T-cell (primary cell): ENCODE data around the gene PTPRM. TPM values are rescaled to one million over a fixed set of nuclear protein-coding genes. Genes with fewer than 3 reads are reported as not detected.

Experiments
- ATAC-seq, 4 experiments: fragments of 200-7000 bp in 3 of 4; fragments of 150-1000 bp in 1 of 4; cut with Tn5 transposase; replicated peaks in 1 of 4; 1 replicate in 3 of 4; 2 replicates in 1 of 4; pipeline ENCODE4 v1.10.0; 2021; ENCODE audit warnings: moderate library complexity in 3 of 4, mild to moderate bottlenecking in 2 of 4, moderate number of reproducible peaks in 1 of 4
- CTCF ChIA-PET, 2 donors: fragments of 300-600 bp; sonication (Branson Sonifier 250); formaldehyde crosslinking; loops; one replicate each; lab custom pipeline; 2022; ENCODE audit warnings: antibody characterized with exemption in 2 of 2; lab: Charles Lee
- POLR2A ChIA-PET, 2 donors: fragments of 300-600 bp; sonication (Branson Sonifier 250); formaldehyde crosslinking; loops; one replicate each; lab custom pipeline; 2022; ENCODE audit warnings: antibody characterized with exemption in 2 of 2; lab: Charles Lee
- DNase-seq, 35 experiments: peaks; one replicate each; pipeline versions ENCODE4 v3.0.0 to v3.0.0-alpha.2; 2013 to 2023
- H3K27ac ChIP-seq: one replicate; pipeline ENCODE4 v1.5.1; 2013; ENCODE audit warnings: low read length
- H3K27me3 ChIP-seq, 2 experiments: replicated peaks in 1 of 2; 1 replicate in 1 of 2; 2 replicates in 1 of 2; pipeline versions ENCODE4 v1.6.1 to v1.7.0; 2013; ENCODE audit warnings: low read length in 1 of 2, mixed read lengths in 1 of 2; ENCODE audit not compliant: control insufficient read depth in 2 of 2, insufficient read depth in 2 of 2; ENCODE audit errors: extremely low read depth in 1 of 2
- H3K36me3 ChIP-seq, 2 donors: 1 replicate in 1 of 2; 2 replicates in 1 of 2; pipeline versions ENCODE4 v1.6.1 to v1.7.0; 2013; ENCODE audit warnings: low read length in 1 of 2; ENCODE audit not compliant: control insufficient read depth in 2 of 2, insufficient read depth in 1 of 2; ENCODE audit errors: extremely low read depth in 1 of 2
- H3K4me1 ChIP-seq, 2 experiments: 1 replicate in 1 of 2; 2 replicates in 1 of 2; pipeline versions ENCODE4 v1.6.1 to v1.7.0; 2013; ENCODE audit warnings: low read length in 2 of 2, mixed read lengths in 1 of 2; ENCODE audit not compliant: insufficient read depth in 2 of 2, control insufficient read depth in 1 of 2; ENCODE audit errors: extremely low read depth in 1 of 2
- H3K4me3 ChIP-seq, 2 donors: 1 replicate in 1 of 2; 2 replicates in 1 of 2; pipeline versions ENCODE4 v1.5.1 to v1.7.0; 2013; ENCODE audit warnings: mild to moderate bottlenecking in 2 of 2, low read length in 1 of 2, moderate library complexity in 1 of 2; ENCODE audit not compliant: control insufficient read depth in 1 of 2; ENCODE audit errors: extremely low read depth in 1 of 2
- H3K9me3 ChIP-seq: 2 replicates; pipeline ENCODE4 v1.7.0; 2013
- H3K27ac Mint-ChIP-seq, 2 donors: one replicate each; pipeline ENCODE4 v1.8.0; 2020 to 2021; ENCODE audit warnings: mild to moderate bottlenecking in 2 of 2, mixed read lengths in 2 of 2
- H3K27me3 Mint-ChIP-seq, 2 donors: one replicate each; pipeline ENCODE4 v1.8.0; 2021 to 2022; ENCODE audit warnings: mixed read lengths in 2 of 2
- H3K36me3 Mint-ChIP-seq: one replicate; pipeline ENCODE4 v1.8.0; 2021; ENCODE audit warnings: mixed read lengths
- H3K4me1 Mint-ChIP-seq, 3 donors: one replicate each; pipeline ENCODE4 v1.8.0; 2020 to 2022; ENCODE audit warnings: mixed read lengths in 3 of 3, mild to moderate bottlenecking in 1 of 3
- H3K4me3 Mint-ChIP-seq, 3 donors: one replicate each; pipeline ENCODE4 v1.8.0; 2020 to 2022; ENCODE audit warnings: mild to moderate bottlenecking in 3 of 3, mixed read lengths in 3 of 3, moderate library complexity in 3 of 3
- H3K9me3 Mint-ChIP-seq, 3 donors: one replicate each; pipeline ENCODE4 v1.8.0; 2020 to 2022; ENCODE audit warnings: mixed read lengths in 3 of 3
- WGBS: methylation state at CpG from one replicate; pipeline ENCODE4 v1.1.5; 2013; ENCODE audit warnings: missing lambda C conversion rate; ENCODE audit not compliant: insufficient coverage; 5-methylcytosine and 5-hydroxymethylcytosine counted together
- total RNA-seq, 35 experiments: library from RNA in 6 of 35; stranded (reverse) in 6 of 35; fragments of 120-200 nt in 1 of 35; gene quantifications; one replicate each; pipeline versions ENCODE4 v1.2.1 to v1.2.4 and lab custom pipeline; 2013 to 2026

The PTPRM gene
- total RNA-seq, 5 donors from 2014 or later (not counting 1 experiment from before 2014, with no cell fraction given) = 4.1 to 47.4 (median 7.1) TPM

GRCh38 chr18:7562491-7562890, 4.6 kb upstream of the PTPRM start:
- H3K27me3 ChIP-seq = peaks cover 2 to 13% of the 10 kb centered on the region in 2 experiments
- ATAC-seq = no peak
- peaks cover 0 to 2% (median 2%) of the 10 kb centered on the region in 3 donors for H3K4me1 Mint-ChIP-seq
- CTCF ChIA-PET = no interaction called here
- no peaks in the 10 kb centered on the region for H3K9me3 Mint-ChIP-seq
- H3K36me3 Mint-ChIP-seq = no peaks in the 10 kb centered on the region
- 100% methylated on average over 2 of the region's 6 CpGs for WGBS
- POLR2A ChIA-PET = interaction anchor here in 1 of 2 donors (0.6 kb wide), 1 partner anchor 1757 kb away, joined by 5 read pairs; no protein-coding TSS in a partner anchor
- no peak overlapping the region for H3K4me3 Mint-ChIP-seq
- no peak for DNase-seq
- no peak overlapping the region for H3K27ac Mint-ChIP-seq
- H3K9me3 ChIP-seq = no peaks in the 10 kb centered on the region
- H3K4me3 ChIP-seq = no peak overlapping the region
- no peak overlapping the region for H3K27ac ChIP-seq
- peaks cover 25 to 27% of the 10 kb centered on the region in 2 donors for H3K27me3 Mint-ChIP-seq
- no peaks in the 10 kb centered on the region for H3K36me3 ChIP-seq
- H3K4me1 ChIP-seq = peaks cover 3 to 6% of the 10 kb centered on the region in 2 experiments

- H3K27ac Mint-ChIP-seq = no peak overlapping the region
These were observed 1.4 kb upstream of the PTPRM start for GRCh38 chr18:7565677-7566076.

GRCh38 chr18:7566244-7566566, 911 bp upstream of the PTPRM start:
- no peak overlapping the region for H3K27ac Mint-ChIP-seq
- peaks cover 0 to 4% (median 0%) of the 10 kb centered on the region in 3 donors for H3K9me3 Mint-ChIP-seq
- ChIA-PET CTCF (no interaction called here), POLR2A (no interaction called here)
- Histone ChIP-seq H3K27me3 (peaks cover 2 to 21% of the 10 kb centered on the region in 2 experiments), H3K9me3 (no peaks in the 10 kb centered on the region), H3K27ac (no peak overlapping the region), H3K4me1 (peaks cover 3 to 11% of the 10 kb centered on the region in 2 experiments), H3K36me3 (no peaks in the 10 kb centered on the region), H3K4me3 (peak overlapping the region in 1 of 2 donors; percentile 74)
- ATAC-seq = no peak
- H3K4me1 Mint-ChIP-seq = peaks cover 0 to 6% (median 2%) of the 10 kb centered on the region in 3 donors
- WGBS = 3% methylated on average over 3 of the region's 4 CpGs
- H3K4me3 Mint-ChIP-seq = peak overlapping the region in 1 of 3 donors; percentile 31
- no peaks in the 10 kb centered on the region for H3K36me3 Mint-ChIP-seq
- DNase-seq = no peak
- peaks cover 46 to 51% of the 10 kb centered on the region in 2 donors for H3K27me3 Mint-ChIP-seq

More at GRCh38 chr18:7565677-7566076, 1.4 kb upstream of the PTPRM start:
- H3K36me3 Mint-ChIP-seq = no peaks in the 10 kb centered on the region
- Histone ChIP-seq H3K27me3 (peaks cover 2 to 21% of the 10 kb centered on the region in 2 experiments), H3K4me3 (no peak overlapping the region), H3K4me1 (peaks cover 3 to 11% of the 10 kb centered on the region in 2 experiments), H3K9me3 (no peaks in the 10 kb centered on the region), H3K36me3 (no peaks in the 10 kb centered on the region), H3K27ac (no peak overlapping the region)
- ATAC-seq (no peak), DNase-seq (no peak)
- H3K27me3 Mint-ChIP-seq = peaks cover 43 to 46% of the 10 kb centered on the region in 2 donors
- H3K4me1 Mint-ChIP-seq = peaks cover 0 to 6% (median 2%) of the 10 kb centered on the region in 3 donors
- peak overlapping the region in 2 of 3 donors; percentile 17 to 31 for H3K4me3 Mint-ChIP-seq
- CTCF ChIA-PET = no interaction called here
- POLR2A ChIA-PET = no interaction called here
- H3K9me3 Mint-ChIP-seq = peaks cover 0 to 4% (median 0%) of the 10 kb centered on the region in 3 donors

GRCh38 chr18:7567474-7568425, 634 bp downstream of the PTPRM start:
- DNase-seq (peak in 5 of 35 experiments; percentile 5 to 42 (median 12)), ATAC-seq (peak in 3 of 4 experiments; percentile 22 to 29 (median 26))
- H3K36me3 ChIP-seq = no peaks in the 10 kb centered on the region
- H3K27me3 Mint-ChIP-seq = peaks cover 45 to 47% of the 10 kb centered on the region in 2 donors
- H3K27ac Mint-ChIP-seq = no peak overlapping the region
- peaks cover 0 to 4% (median 0%) of the 10 kb centered on the region in 3 donors for H3K9me3 Mint-ChIP-seq
- WGBS = 2% methylated on average over 108 of the region's 109 CpGs
- no peak overlapping the region for H3K27ac ChIP-seq
- peaks cover 2 to 21% of the 10 kb centered on the region in 2 experiments for H3K27me3 ChIP-seq
- H3K4me1 ChIP-seq = peaks cover 3 to 11% of the 10 kb centered on the region in 2 experiments
- ChIA-PET POLR2A (no interaction called here), CTCF (no interaction called here)
- H3K9me3 ChIP-seq = no peaks in the 10 kb centered on the region
- no peaks in the 10 kb centered on the region for H3K36me3 Mint-ChIP-seq
- H3K4me3 ChIP-seq = peak overlapping the region; percentile 36 to 69
- peaks cover 0 to 7% (median 2%) of the 10 kb centered on the region in 3 donors for H3K4me1 Mint-ChIP-seq
- no peak overlapping the region for H3K4me3 Mint-ChIP-seq

GRCh38 chr18:7568426-7568825, 1.3 kb downstream of the PTPRM start:
- H3K4me3 ChIP-seq = peak overlapping the region; percentile 6 to 58
- Mint-ChIP-seq H3K4me3 (peak overlapping the region; percentile 28 to 63 (median 60)), H3K27ac (no peak overlapping the region), H3K27me3 (peaks cover 49 to 51% of the 10 kb centered on the region in 2 donors), H3K4me1 (peaks cover 0 to 9% (median 2%) of the 10 kb centered on the region in 3 donors), H3K36me3 (no peaks in the 10 kb centered on the region), H3K9me3 (peaks cover 0 to 4% (median 0%) of the 10 kb centered on the region in 3 donors)
- H3K36me3 ChIP-seq = no peaks in the 10 kb centered on the region
- 3% methylated on average over 37 of the region's 44 CpGs for whole genome bisulfite sequencing
- peaks cover 3 to 15% of the 10 kb centered on the region in 2 experiments for H3K4me1 ChIP-seq
- POLR2A ChIA-PET = no interaction called here
- CTCF ChIA-PET = no interaction called here
- no peaks in the 10 kb centered on the region for H3K9me3 ChIP-seq
- DNase-seq (peak in 1 of 35 experiments; percentile 11), ATAC-seq (no peak)
- no peak overlapping the region for H3K27ac ChIP-seq
- peaks cover 2 to 25% of the 10 kb centered on the region in 2 experiments for H3K27me3 ChIP-seq

GRCh38 chr18:7571626-7572025, 4.5 kb downstream of the PTPRM start:
- Mint-ChIP-seq H3K27me3 (peaks cover 27 to 32% of the 10 kb centered on the region in 2 donors), H3K9me3 (peaks cover 0 to 4% (median 0%) of the 10 kb centered on the region in 3 donors), H3K27ac (no peak overlapping the region), H3K36me3 (no peaks in the 10 kb centered on the region), H3K4me1 (peaks cover 0 to 7% (median 0%) of the 10 kb centered on the region in 3 donors), H3K4me3 (no peak overlapping the region)
- POLR2A ChIA-PET = no interaction called here
- Histone ChIP-seq H3K4me1 (peaks cover 0 to 11% of the 10 kb centered on the region in 2 experiments), H3K36me3 (no peaks in the 10 kb centered on the region), H3K4me3 (no peak overlapping the region), H3K9me3 (no peaks in the 10 kb centered on the region), H3K27ac (no peak overlapping the region), H3K27me3 (peaks cover 0 to 17% of the 10 kb centered on the region in 2 experiments)
- DNase-seq = no peak
- CTCF ChIA-PET = no interaction called here
- no peak for ATAC-seq
- 29% methylated on average over 1 of the region's 2 CpGs for whole genome bisulfite sequencing
